ENCODE results near the gene BABAM2. TPM values are rescaled to one million over a fixed set of nuclear protein-coding genes. Genes with fewer than 3 reads are reported as not detected.

Gene BABAM2
- total and polyA plus RNA-seq, 7 experiments from 2014 or later, result 34.2 to 58.2 (median 44.2) TPM

GRCh38 chr2:28282861-28283646, 392.5 kb downstream of the BABAM2 start:
- Histone ChIP-seq H3K4me1 (ENCODE audit: control insufficient read depth in 2 of 2, insufficient read depth in 2 of 2, low read length in 2 of 2) (no peaks in the 10 kb centered on the region), H3K36me3 (ENCODE audit: control insufficient read depth in 2 of 3, insufficient read depth in 3 of 3, low read length in 3 of 3) (peaks cover 0 to 5% (median 0%) of the 10 kb centered on the region in 3 experiments), H3K9me3 (ENCODE audit: control insufficient read depth in 2 of 3, low read length in 3 of 3) (no peaks in the 10 kb centered on the region), H3K27ac (ENCODE audit: low read depth, low read length) (no peak overlapping the region), H3K27me3 (ENCODE audit: control insufficient read depth in 2 of 2, insufficient read depth in 2 of 2, low read length in 2 of 2) (no peaks in the 10 kb centered on the region), H3K4me3 (ENCODE audit: low read length) (no peak overlapping the region)
- H3K36me3 Mint-ChIP-seq, result peaks cover 3 to 39% (median 19%) of the 10 kb centered on the region in 5 donors
- ChIA-PET POLR2A (no interaction called here), CTCF (no interaction called here)
- no peak overlapping the region for H3K4me3 Mint-ChIP-seq
- intact Hi-C loops (cut with micrococcal nuclease), result no loop called here
- DNase-seq (no peak), ATAC-seq (no peak)
- H3K9me3 Mint-ChIP-seq, result no peaks in the 10 kb centered on the region
- peak overlapping the region in 2 of 9 donors; percentile 44 to 47 for H3K27ac Mint-ChIP-seq
- H3K27me3 Mint-ChIP-seq, result no peaks in the 10 kb centered on the region
- H3K4me1 Mint-ChIP-seq, result peaks cover 0 to 9% (median 4%) of the 10 kb centered on the region in 7 donors

DNA sequence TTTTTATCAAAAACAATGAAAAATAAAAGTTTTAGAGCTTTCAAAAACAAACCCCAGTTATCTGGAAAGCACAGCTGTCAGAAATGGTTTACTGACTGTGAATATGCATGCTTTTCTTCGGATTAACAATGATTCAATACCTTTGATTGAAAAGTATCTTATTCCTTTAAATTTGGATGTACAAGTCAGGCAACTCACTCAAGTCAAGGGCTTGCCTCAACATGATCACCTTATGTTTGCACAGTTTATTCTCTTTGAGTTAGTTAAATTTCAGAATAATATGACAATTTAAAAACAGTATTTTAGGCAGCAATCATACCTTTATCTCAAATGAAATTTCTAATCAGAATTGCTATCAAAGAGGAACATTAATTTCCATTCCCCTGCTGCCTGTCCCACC, 393.3 kb downstream of the BABAM2 start:
- Mint-ChIP-seq H3K27ac (no peak overlapping the region), H3K4me1 (peaks cover 0 to 9% (median 3%) of the 10 kb centered on the region in 7 donors), H3K36me3 (peaks cover 3 to 38% (median 12%) of the 10 kb centered on the region in 5 donors), H3K4me3 (no peak overlapping the region), H3K27me3 (no peaks in the 10 kb centered on the region), H3K9me3 (no peaks in the 10 kb centered on the region)
- intact Hi-C loops (cut with micrococcal nuclease), result no loop called here
- H3K36me3 ChIP-seq (ENCODE audit: control insufficient read depth in 2 of 3, insufficient read depth in 3 of 3, low read length in 3 of 3), result peaks cover 0 to 5% (median 0%) of the 10 kb centered on the region in 3 experiments
- no peak overlapping the region for H3K4me3 ChIP-seq (ENCODE audit: low read length)
- no peak overlapping the region for H3K27ac ChIP-seq (ENCODE audit: low read depth, low read length)
- H3K9me3 ChIP-seq (ENCODE audit: control insufficient read depth in 2 of 3, low read length in 3 of 3), result no peaks in the 10 kb centered on the region
- DNase-seq (no peak), ATAC-seq (no peak)
- ChIA-PET POLR2A (no interaction called here), CTCF (no interaction called here)
- no peaks in the 10 kb centered on the region for H3K4me1 ChIP-seq (ENCODE audit: control insufficient read depth in 2 of 2, insufficient read depth in 2 of 2, low read length in 2 of 2)
- no peaks in the 10 kb centered on the region for H3K27me3 ChIP-seq (ENCODE audit: control insufficient read depth in 2 of 2, insufficient read depth in 2 of 2, low read length in 2 of 2)

DNA sequence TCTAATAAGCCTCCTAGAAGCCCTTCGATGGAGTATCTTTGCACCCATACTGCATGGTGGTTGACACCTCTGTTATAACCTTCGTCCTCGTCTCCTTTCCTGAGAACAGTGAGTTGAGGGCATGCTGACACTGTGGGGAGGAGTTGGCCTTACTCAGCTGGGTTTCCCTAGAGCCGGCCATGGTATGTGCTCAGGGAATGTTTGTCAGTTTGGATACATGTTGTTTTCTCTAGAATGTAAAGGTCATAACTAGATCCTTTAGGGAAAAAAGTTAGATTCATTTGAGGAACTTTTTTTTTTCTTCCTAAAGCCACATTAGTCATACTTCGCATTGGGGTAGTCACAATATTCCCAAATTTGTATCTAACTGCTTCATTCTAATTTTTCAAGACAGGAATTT, 396.1 kb downstream of the BABAM2 start:
- Mint-ChIP-seq H3K27ac (peak overlapping the region in 1 of 9 donors; percentile 18), H3K4me3 (no peak overlapping the region), H3K4me1 (peaks cover 0 to 9% (median 3%) of the 10 kb centered on the region in 7 donors), H3K36me3 (peaks cover 3 to 41% (median 12%) of the 10 kb centered on the region in 5 donors), H3K27me3 (no peaks in the 10 kb centered on the region), H3K9me3 (no peaks in the 10 kb centered on the region)
- no peaks in the 10 kb centered on the region for H3K4me1 ChIP-seq (ENCODE audit: control insufficient read depth in 2 of 2, insufficient read depth in 2 of 2, low read length in 2 of 2)
- intact Hi-C loops (cut with micrococcal nuclease), result no loop called here
- peaks cover 0 to 5% (median 0%) of the 10 kb centered on the region in 3 experiments for H3K36me3 ChIP-seq (ENCODE audit: control insufficient read depth in 2 of 3, insufficient read depth in 3 of 3, low read length in 3 of 3)
- ChIA-PET CTCF (no interaction called here), POLR2A (no interaction called here)
- no peak overlapping the region for H3K4me3 ChIP-seq (ENCODE audit: low read length)
- H3K27ac ChIP-seq (ENCODE audit: low read depth, low read length), result no peak overlapping the region
- DNase-seq (no peak), ATAC-seq (no peak)
- H3K27me3 ChIP-seq (ENCODE audit: control insufficient read depth in 2 of 2, insufficient read depth in 2 of 2, low read length in 2 of 2), result no peaks in the 10 kb centered on the region
- H3K9me3 ChIP-seq (ENCODE audit: control insufficient read depth in 2 of 3, low read length in 3 of 3), result no peaks in the 10 kb centered on the region

GRCh38 chr2:28287256-28287915, 396.9 kb downstream of the BABAM2 start:
- peaks cover 0 to 38% (median 12%) of the 10 kb centered on the region in 5 donors for H3K36me3 Mint-ChIP-seq
- H3K4me3 Mint-ChIP-seq, result no peak overlapping the region
- no peaks in the 10 kb centered on the region for H3K27me3 Mint-ChIP-seq
- Histone ChIP-seq H3K4me1 (ENCODE audit: control insufficient read depth in 2 of 2, insufficient read depth in 2 of 2, low read length in 2 of 2) (no peaks in the 10 kb centered on the region), H3K4me3 (ENCODE audit: low read length) (no peak overlapping the region), H3K27me3 (ENCODE audit: control insufficient read depth in 2 of 2, insufficient read depth in 2 of 2, low read length in 2 of 2) (no peaks in the 10 kb centered on the region), H3K9me3 (ENCODE audit: control insufficient read depth in 2 of 3, low read length in 3 of 3) (no peaks in the 10 kb centered on the region), H3K27ac (ENCODE audit: low read depth, low read length) (no peak overlapping the region), H3K36me3 (ENCODE audit: control insufficient read depth in 2 of 3, insufficient read depth in 3 of 3, low read length in 3 of 3) (peaks cover 0 to 5% (median 0%) of the 10 kb centered on the region in 3 experiments)
- no peaks in the 10 kb centered on the region for H3K9me3 Mint-ChIP-seq
- H3K4me1 Mint-ChIP-seq, result peaks cover 0 to 9% (median 0%) of the 10 kb centered on the region in 7 donors
- peak overlapping the region in 1 of 9 donors; percentile 10 for H3K27ac Mint-ChIP-seq
- DNase-seq (no peak), ATAC-seq (no peak)
- ChIA-PET CTCF (no interaction called here), POLR2A (no interaction called here)
- intact Hi-C loops (cut with micrococcal nuclease), result no loop called here

- Mint-ChIP-seq H3K27ac (peak overlapping the region in 1 of 9 donors; percentile 1), H3K4me1 (peaks cover 0 to 9% (median 0%) of the 10 kb centered on the region in 7 donors), H3K36me3 (peaks cover 0 to 35% (median 12%) of the 10 kb centered on the region in 5 donors), H3K9me3 (no peaks in the 10 kb centered on the region), H3K27me3 (no peaks in the 10 kb centered on the region), H3K4me3 (no peak overlapping the region)
- H3K27ac ChIP-seq (ENCODE audit: low read depth, low read length), result no peak overlapping the region
- no peaks in the 10 kb centered on the region for H3K4me1 ChIP-seq (ENCODE audit: control insufficient read depth in 2 of 2, insufficient read depth in 2 of 2, low read length in 2 of 2)
- POLR2A ChIA-PET, result no interaction called here
- CTCF ChIA-PET, result interaction anchor here (0.7 kb wide), 1 partner anchor 51 kb away, joined by 6 read pairs; no protein-coding TSS in a partner anchor
- no peak overlapping the region for H3K4me3 ChIP-seq (ENCODE audit: low read length)
- intact Hi-C loops (cut with micrococcal nuclease), result no loop called here
- peaks cover 0 to 5% (median 0%) of the 10 kb centered on the region in 3 experiments for H3K36me3 ChIP-seq (ENCODE audit: control insufficient read depth in 2 of 3, insufficient read depth in 3 of 3, low read length in 3 of 3)
- ATAC-seq (no peak), DNase-seq (no peak)
- no peaks in the 10 kb centered on the region for H3K27me3 ChIP-seq (ENCODE audit: control insufficient read depth in 2 of 2, insufficient read depth in 2 of 2, low read length in 2 of 2)
- H3K9me3 ChIP-seq (ENCODE audit: control insufficient read depth in 2 of 3, low read length in 3 of 3), result no peaks in the 10 kb centered on the region
Measured at GRCh38 chr2:28288620-28289019, 398.1 kb downstream of the BABAM2 start.

DNA sequence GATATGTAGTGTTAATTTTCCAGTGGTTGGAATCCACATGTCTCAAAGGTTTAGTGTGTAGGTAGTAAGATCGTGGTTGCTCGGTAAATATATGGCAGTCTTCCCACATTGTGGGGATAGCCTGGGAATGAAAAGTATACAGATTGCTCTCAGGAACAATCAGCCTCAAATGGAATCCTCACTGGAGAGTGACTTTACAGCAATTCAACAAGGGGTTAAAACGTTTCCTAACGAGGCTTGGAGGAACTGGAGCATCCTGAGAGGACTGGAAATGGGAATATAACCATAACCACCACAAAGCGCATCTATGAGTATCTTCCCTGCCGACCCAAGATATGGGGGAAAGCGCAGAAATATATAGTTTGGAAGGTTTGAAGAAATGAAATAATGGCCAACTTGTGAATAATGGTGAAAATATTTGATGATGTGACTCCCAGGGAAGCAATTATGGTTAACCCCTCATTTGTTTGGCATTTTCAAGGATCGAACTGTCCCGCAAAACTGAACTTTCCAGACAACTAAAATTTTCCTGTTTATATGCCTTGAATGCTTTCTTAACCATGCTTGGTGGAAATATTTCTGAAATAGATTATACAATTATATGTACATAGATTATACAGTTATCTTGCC, 401.4 kb downstream of the BABAM2 start:
- DNase-seq (no peak), ATAC-seq (no peak)
- peaks cover 0 to 18% (median 12%) of the 10 kb centered on the region in 5 donors for H3K36me3 Mint-ChIP-seq
- no peaks in the 10 kb centered on the region for H3K9me3 Mint-ChIP-seq
- no peaks in the 10 kb centered on the region for H3K9me3 ChIP-seq (ENCODE audit: control insufficient read depth in 2 of 3, low read length in 3 of 3)
- no peak overlapping the region for H3K27ac ChIP-seq (ENCODE audit: low read depth, low read length)
- intact Hi-C loops (cut with micrococcal nuclease), result no loop called here
- H3K4me1 Mint-ChIP-seq, result peaks cover 0 to 4% (median 0%) of the 10 kb centered on the region in 7 donors
- no peaks in the 10 kb centered on the region for H3K27me3 Mint-ChIP-seq
- CTCF ChIA-PET, result no interaction called here
- no peak overlapping the region for H3K27ac Mint-ChIP-seq
- POLR2A ChIA-PET, result no interaction called here
- H3K4me3 ChIP-seq (ENCODE audit: low read length), result no peak overlapping the region
- no peaks in the 10 kb centered on the region for H3K4me1 ChIP-seq (ENCODE audit: control insufficient read depth in 2 of 2, insufficient read depth in 2 of 2, low read length in 2 of 2)
- H3K27me3 ChIP-seq (ENCODE audit: control insufficient read depth in 2 of 2, insufficient read depth in 2 of 2, low read length in 2 of 2), result no peaks in the 10 kb centered on the region
- no peak overlapping the region for H3K4me3 Mint-ChIP-seq
- H3K36me3 ChIP-seq (ENCODE audit: control insufficient read depth in 2 of 3, insufficient read depth in 3 of 3, low read length in 3 of 3), result no peaks in the 10 kb centered on the region
